Ascending aorta (tissue), 2 donors: ENCODE measurements around the gene APOE. TPM values are rescaled to one million over a fixed set of nuclear protein-coding genes. Genes with fewer than 3 reads are reported as not detected.

Experiments
- DNase-seq, 2 donors: peaks; one replicate each; pipeline ENCODE4 v3.0.0-alpha.2; 2019; ENCODE audit warnings: low spot score in 2 of 2
- H3K27ac ChIP-seq, 2 donors: fragments of 200-600 bp; sonication (generic); one replicate each; pipeline ENCODE4 v1.5.1; 2016 to 2017; ENCODE audit warnings: mild to moderate bottlenecking in 1 of 2
- H3K27me3 ChIP-seq: fragments of 200-600 bp; sonication (generic); one replicate; pipeline ENCODE4 v1.5.1; 2017
- H3K36me3 ChIP-seq, 2 donors: fragments of 200-600 bp; sonication (generic); one replicate each; pipeline ENCODE4 v1.5.1; 2016
- H3K4me1 ChIP-seq, 2 donors: fragments of 200-600 bp; sonication (generic); one replicate each; pipeline ENCODE4 v1.5.1; 2016 to 2017; ENCODE audit warnings: mild to moderate bottlenecking in 1 of 2
- H3K4me3 ChIP-seq, 2 donors: fragments of 200-600 bp; sonication (generic); one replicate each; pipeline ENCODE4 v1.5.1; 2016 to 2017; ENCODE audit warnings: mild to moderate bottlenecking in 1 of 2
- H3K9me3 ChIP-seq, 2 donors: fragments of 200-600 bp; sonication (generic); one replicate each; pipeline ENCODE4 v1.5.1; 2016
- intact Hi-C: fragments of 100-400 bp; cut with DNase I; formaldehyde crosslinking; loops from one replicate; pipeline ENCODE4 v1.15.1; 2023
- total RNA-seq: library from RNA; depleted of rRNA; stranded (reverse); fragments of >200 nt; gene quantifications from one replicate; pipeline ENCODE4 v1.1.0, GENCODE V29; 2016
- TF ChIP-seq, protein P1 (sequence below), 3 experiments: fragments of 200-600 bp in 2 of 3; fragments of 450-650 bp in 1 of 3; sonication (generic) in 2 of 3; IDR thresholded peaks; one replicate each; pipeline ENCODE4 v1.5.1; 2016 to 2019; ENCODE audit warnings: antibody characterized with exemption in 3 of 3, mild to moderate bottlenecking in 1 of 3, moderate library complexity in 1 of 3

The APOE gene
- total RNA-seq, 1 donor from 2014 or later = 436 TPM

DNA sequence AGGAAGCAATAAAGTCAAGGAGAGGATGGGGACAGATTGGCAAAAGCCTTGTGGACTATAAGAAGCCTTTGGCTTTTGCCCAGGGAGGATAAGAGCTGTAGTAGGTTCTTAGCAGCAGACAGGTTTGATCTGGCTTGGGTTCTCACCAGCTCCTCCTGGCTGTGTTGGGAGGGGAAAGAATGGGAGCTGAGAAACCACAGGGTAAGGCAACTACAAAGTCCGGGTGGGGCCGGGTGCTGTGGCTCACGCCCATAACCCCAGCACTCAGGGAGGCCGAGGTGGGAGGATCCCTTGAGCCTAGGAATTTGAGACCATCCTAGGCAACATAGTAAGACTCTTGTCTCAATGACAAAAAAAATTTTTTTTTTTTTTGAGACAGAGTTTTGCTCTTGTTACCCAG is 38.9 kb upstream of the APOE start:
- intact Hi-C loops = no loop called here
- H3K9me3 ChIP-seq = no peaks in the 10 kb centered on the region
- H3K4me3 ChIP-seq = no peak overlapping the region
- DNase-seq = no peak
- TF ChIP-seq, protein P1, sequence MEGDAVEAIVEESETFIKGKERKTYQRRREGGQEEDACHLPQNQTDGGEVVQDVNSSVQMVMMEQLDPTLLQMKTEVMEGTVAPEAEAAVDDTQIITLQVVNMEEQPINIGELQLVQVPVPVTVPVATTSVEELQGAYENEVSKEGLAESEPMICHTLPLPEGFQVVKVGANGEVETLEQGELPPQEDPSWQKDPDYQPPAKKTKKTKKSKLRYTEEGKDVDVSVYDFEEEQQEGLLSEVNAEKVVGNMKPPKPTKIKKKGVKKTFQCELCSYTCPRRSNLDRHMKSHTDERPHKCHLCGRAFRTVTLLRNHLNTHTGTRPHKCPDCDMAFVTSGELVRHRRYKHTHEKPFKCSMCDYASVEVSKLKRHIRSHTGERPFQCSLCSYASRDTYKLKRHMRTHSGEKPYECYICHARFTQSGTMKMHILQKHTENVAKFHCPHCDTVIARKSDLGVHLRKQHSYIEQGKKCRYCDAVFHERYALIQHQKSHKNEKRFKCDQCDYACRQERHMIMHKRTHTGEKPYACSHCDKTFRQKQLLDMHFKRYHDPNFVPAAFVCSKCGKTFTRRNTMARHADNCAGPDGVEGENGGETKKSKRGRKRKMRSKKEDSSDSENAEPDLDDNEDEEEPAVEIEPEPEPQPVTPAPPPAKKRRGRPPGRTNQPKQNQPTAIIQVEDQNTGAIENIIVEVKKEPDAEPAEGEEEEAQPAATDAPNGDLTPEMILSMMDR (IDR thresholded peaks at IDR 0.05) = no peak
- H3K27ac ChIP-seq = no peak overlapping the region
- H3K27me3 ChIP-seq = no peaks in the 10 kb centered on the region
- peaks cover 28 to 43% of the 10 kb centered on the region in 2 donors for H3K36me3 ChIP-seq
- no peaks in the 10 kb centered on the region for H3K4me1 ChIP-seq

DNA sequence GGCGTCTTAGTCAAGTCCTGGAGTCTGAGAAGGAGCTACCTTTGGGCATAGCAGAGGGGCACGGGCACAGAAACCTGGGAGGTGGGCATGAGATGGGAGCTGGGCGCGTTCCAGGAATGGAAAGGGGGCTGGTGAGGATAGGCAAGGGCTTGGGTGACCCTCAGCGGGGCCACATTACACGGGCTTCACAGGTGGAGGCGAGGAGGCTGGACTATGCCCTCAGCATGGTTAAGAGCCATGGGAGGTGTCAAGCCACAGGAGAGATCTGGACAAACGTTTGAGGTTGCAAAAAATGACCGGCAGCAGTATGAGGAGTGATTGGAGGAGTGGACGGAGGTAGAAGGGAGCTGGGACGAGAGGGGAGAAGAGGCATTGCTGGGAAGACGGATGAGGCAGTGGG is 38.0 kb upstream of the APOE start:
- Histone ChIP-seq H3K9me3 (no peaks in the 10 kb centered on the region), H3K4me1 (no peaks in the 10 kb centered on the region), H3K36me3 (peaks cover 37 to 52% of the 10 kb centered on the region in 2 donors), H3K27ac (no peak overlapping the region), H3K27me3 (no peaks in the 10 kb centered on the region), H3K4me3 (no peak overlapping the region)
- no peak for DNase-seq
- TF ChIP-seq, protein P1 (IDR thresholded peaks at IDR 0.05) = no peak
- intact Hi-C loops = no loop called here

DNA sequence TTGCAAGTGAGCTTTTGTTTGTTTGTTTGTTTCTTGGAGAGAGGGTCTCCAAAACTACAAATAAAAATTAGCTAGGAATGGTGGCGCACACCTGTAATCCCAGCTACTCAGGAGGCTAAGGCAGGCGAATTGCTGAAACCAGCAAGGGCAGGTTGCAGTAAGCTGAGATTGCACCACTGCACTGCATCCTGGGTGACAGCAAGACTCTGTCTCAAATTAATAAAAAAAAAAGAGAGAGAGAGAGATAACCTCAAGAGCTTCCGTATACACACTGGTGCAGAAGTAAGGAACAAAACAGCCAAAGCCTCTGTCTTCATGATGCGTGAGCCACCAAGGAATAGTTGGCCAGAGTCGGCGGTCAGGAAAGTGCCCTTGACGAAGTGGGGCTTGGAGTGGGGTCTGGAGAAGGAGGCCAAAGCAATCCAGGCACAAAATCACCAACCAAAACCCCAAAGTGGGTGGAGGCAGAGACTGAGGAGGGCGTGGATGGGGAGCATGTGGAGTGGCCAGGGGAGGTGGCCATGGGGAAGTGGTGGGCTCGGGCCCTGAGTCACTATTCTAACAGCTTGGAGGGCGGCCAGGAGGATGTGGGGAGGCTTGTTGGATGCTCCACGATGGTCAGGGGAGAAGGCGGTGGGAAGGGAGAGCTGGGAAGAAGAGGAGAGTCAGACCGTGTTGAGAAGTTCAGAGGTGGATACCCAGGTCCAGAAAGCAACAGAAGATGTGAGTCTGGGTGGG is 35.7 kb upstream of the APOE start:
- peak in 1 of 2 donors; percentile 81 for DNase-seq
- peaks cover 56 to 65% of the 10 kb centered on the region in 2 donors for H3K36me3 ChIP-seq
- intact Hi-C loops = no loop called here

DNA sequence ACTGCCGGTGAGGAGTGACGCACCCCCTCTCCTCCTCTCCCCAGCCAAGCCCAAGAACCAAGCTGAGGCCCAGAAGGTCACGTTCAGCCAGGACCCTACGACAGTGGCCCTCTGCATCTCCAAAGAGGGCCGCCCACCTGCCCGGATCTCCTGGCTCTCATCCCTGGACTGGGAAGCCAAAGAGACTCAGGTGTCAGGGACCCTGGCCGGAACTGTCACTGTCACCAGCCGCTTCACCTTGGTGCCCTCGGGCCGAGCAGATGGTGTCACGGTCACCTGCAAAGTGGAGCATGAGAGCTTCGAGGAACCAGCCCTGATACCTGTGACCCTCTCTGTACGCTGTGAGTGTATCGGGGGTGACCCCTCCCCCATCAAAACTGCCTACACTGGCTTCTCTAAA is 33.8 kb upstream of the APOE start:
- TF ChIP-seq, protein P1 (IDR thresholded peaks at IDR 0.05) = no peak
- no peak for DNase-seq
- Histone ChIP-seq H3K27ac (no peak overlapping the region), H3K36me3 (peaks cover 58 to 65% of the 10 kb centered on the region in 2 donors), H3K4me3 (no peak overlapping the region), H3K9me3 (no peaks in the 10 kb centered on the region), H3K27me3 (no peaks in the 10 kb centered on the region), H3K4me1 (no peaks in the 10 kb centered on the region)
- intact Hi-C loops = no loop called here

More for the DNA sequence above, 35.7 kb upstream of the APOE start:
- Histone ChIP-seq H3K4me1 (no peaks in the 10 kb centered on the region), H3K27me3 (no peaks in the 10 kb centered on the region), H3K27ac (peak overlapping the region in 1 of 2 donors; percentile 45), H3K9me3 (no peaks in the 10 kb centered on the region), H3K4me3 (no peak overlapping the region)
- TF ChIP-seq, protein P1 (IDR thresholded peaks at IDR 0.05) = no peak

DNA sequence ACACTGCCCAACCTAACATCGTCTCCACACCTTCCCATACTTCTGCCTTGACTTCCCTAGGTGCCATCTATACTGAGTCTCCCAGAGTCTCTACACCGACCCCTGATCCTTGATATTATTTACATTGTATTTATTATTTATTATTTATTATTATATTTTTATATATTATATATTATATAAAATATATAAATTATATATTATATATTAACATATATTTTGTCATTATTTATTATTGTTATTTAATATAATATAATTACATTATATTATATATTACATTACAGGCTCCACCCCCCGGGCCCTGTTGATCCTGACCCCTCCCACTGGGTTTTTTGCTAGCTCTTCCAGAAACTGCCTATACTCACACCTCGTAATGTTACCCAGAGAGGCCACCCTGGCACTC is 32.9 kb upstream of the APOE start:
- Histone ChIP-seq H3K36me3 (peaks cover 65 to 66% of the 10 kb centered on the region in 2 donors), H3K9me3 (no peaks in the 10 kb centered on the region), H3K4me1 (no peaks in the 10 kb centered on the region), H3K27me3 (no peaks in the 10 kb centered on the region), H3K27ac (no peak overlapping the region), H3K4me3 (no peak overlapping the region)
- no peak for DNase-seq
- TF ChIP-seq, protein P1 (IDR thresholded peaks at IDR 0.05) = no peak
- intact Hi-C loops = no loop called here
